Activated naive CD8-positive, alpha-beta T cell treated with anti-CD3 and anti-CD28 coated beads, Interleukin-2, amount 50 U/mL, for 24 hours (primary cell): ENCODE data around the gene TDRD9.
"Not testable (repeated sequence)": the region's sequence is repeated elsewhere in the genome, so short reads cannot be mapped to it uniquely, and the experiment has no call there.

ENCODE experiments used
- ATAC-seq: fragments of 150-1000 bp; cut with Tn5 transposase; one replicate; pipeline ENCODE4 v1.10.0; 2021
- DNase-seq: peaks from one replicate; pipeline ENCODE4 v3.0.0; 2021
- H3K27ac Mint-ChIP-seq: one replicate; pipeline ENCODE4 v1.8.0; 2021; ENCODE audit warnings: mild to moderate bottlenecking, mixed read lengths
- H3K27me3 Mint-ChIP-seq: one replicate; pipeline ENCODE4 v1.8.0; 2021; ENCODE audit warnings: mixed read lengths
- H3K36me3 Mint-ChIP-seq: one replicate; pipeline ENCODE4 v1.8.0; 2021; ENCODE audit warnings: low read depth, mixed read lengths
- H3K4me1 Mint-ChIP-seq: one replicate; pipeline ENCODE4 v1.8.0; 2021; ENCODE audit warnings: mixed read lengths
- H3K4me3 Mint-ChIP-seq: one replicate; pipeline ENCODE4 v1.8.0; 2021; ENCODE audit warnings: mild to moderate bottlenecking, moderate library complexity, mixed read lengths
- H3K9me3 Mint-ChIP-seq: one replicate; pipeline ENCODE4 v1.8.0; 2021; ENCODE audit warnings: mixed read lengths

TDRD9 gene

DNA sequence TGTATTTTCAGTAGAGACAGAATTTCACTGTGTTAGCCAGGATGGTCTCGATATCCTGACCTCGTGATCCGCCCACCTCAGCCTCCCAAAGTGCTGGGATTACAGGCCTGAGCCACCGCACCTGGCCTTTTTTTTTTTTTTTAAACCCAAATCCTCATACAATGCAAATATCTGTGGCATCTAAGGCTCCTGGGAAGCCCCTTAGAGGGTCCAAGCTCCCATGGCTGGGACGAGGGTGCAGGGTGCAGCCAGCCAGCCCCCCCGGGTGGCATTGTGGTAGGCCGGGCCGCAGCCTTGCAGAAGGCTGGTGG is 39.3 kb upstream of the TDRD9 start:
- H3K27ac Mint-ChIP-seq, H3K9me3 Mint-ChIP-seq, DNase-seq, H3K4me1 Mint-ChIP-seq, H3K27me3 Mint-ChIP-seq, ATAC-seq, H3K4me3 Mint-ChIP-seq, H3K36me3 Mint-ChIP-seq: not testable (repeated sequence)

DNA sequence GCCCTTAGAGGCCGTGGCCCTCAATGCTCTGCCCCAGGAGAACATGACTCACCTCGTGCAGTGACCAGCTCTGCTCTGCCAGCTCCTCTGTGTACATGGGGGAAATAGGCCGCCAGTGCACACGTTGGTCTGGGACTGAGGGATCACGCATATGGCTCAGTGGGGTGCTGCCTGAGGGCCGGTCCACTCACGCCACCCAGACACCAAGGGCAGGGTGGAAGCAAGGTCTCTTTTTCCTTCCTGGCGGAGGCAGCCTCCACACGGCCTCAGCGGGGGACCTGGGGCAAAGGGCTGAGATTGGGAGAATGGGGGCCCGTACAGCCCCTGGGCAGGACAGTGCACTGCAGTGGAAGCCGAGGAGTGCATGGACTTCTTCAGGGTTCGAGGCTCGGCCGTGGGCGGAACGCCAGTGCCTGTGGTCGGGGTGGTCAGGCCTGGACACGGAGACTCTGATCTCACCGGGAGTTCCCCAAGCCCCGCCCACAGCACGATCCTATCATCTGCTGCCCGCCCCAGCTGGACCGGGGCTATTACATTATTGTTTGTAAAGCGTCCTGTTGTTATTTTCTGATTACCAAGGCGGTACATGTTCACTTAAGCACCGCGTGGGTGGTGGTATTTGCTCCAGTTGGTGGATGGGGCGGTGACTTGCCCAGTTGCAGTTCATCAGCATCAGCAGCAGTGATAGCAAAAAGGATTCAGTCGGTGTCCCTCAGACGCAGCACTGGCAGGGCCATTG is 38.8 kb upstream of the TDRD9 start:
- no peak overlapping the region for H3K27ac Mint-ChIP-seq

DNA sequence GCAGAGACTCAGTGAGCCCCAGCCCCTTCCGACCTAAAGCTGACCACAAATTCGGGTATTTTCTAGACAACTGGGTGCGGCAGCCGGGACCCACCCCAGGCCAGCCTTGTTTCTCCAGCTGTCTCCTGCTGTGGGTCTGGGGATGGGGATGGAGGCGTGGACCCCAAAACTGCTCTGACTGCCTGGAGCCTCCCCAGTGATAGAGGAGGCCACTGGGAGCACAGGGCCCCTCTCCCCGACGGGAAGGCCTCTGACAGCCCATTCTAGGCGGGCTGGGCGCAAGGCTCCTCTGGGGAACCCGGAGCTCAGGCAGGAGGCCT is 38.2 kb upstream of the TDRD9 start:
- no peaks in the 10 kb centered on the region for H3K4me1 Mint-ChIP-seq
- no peaks in the 10 kb centered on the region for H3K36me3 Mint-ChIP-seq
- H3K9me3 Mint-ChIP-seq = no peaks in the 10 kb centered on the region
- DNase-seq = no peak
- no peaks in the 10 kb centered on the region for H3K27me3 Mint-ChIP-seq
- no peak for ATAC-seq
- H3K4me3 Mint-ChIP-seq = no peak overlapping the region
- H3K27ac Mint-ChIP-seq = no peak overlapping the region

More for the DNA sequence above, 38.8 kb upstream of the TDRD9 start:
- Mint-ChIP-seq H3K4me3 (no peak overlapping the region), H3K27me3 (no peaks in the 10 kb centered on the region), H3K36me3 (no peaks in the 10 kb centered on the region), H3K4me1 (no peaks in the 10 kb centered on the region), H3K9me3 (no peaks in the 10 kb centered on the region)
- DNase-seq (no peak), ATAC-seq (no peak)

DNA sequence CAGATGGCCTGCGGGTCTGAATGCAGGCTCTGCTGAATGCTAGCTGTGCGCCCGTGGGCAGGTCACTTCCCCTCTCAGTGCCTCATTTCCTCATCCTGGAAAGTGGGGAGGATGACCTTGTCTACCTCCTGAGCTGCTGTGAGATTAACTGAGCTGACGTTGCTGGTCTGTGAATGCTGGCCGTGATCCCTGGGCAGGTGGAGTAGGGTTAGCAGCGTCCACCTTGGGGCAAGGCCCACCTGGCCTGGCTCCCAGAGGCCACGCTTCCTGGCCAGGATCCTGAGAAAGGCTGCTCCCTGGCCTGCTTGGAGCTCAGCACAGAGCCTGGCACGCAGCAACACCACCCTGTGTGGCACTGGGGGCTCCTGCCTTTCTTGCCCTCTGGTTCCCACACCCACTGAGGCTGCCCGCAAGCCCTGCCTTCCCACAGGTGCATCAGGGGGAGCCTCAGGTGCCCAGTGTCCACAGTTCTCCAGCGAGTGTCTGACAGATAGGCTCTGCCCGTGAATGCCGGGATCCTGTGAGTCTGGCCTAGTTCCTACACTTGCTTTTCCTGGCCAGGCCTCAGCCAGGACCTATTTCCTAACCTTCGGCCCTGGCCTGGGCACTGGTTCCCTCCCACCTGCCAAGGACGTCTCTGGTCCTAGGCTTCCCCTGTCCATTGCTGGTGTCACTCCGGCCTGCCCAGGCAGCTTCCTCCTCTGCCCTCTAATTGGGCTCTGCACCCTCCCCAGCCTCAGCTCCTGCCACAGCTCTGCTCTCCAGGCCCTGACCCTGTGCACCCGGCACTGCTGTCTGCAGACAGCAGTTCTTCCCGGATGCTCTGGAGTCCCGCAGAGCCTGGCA is 37.2 kb upstream of the TDRD9 start:
- H3K9me3 Mint-ChIP-seq = no peaks in the 10 kb centered on the region

DNA sequence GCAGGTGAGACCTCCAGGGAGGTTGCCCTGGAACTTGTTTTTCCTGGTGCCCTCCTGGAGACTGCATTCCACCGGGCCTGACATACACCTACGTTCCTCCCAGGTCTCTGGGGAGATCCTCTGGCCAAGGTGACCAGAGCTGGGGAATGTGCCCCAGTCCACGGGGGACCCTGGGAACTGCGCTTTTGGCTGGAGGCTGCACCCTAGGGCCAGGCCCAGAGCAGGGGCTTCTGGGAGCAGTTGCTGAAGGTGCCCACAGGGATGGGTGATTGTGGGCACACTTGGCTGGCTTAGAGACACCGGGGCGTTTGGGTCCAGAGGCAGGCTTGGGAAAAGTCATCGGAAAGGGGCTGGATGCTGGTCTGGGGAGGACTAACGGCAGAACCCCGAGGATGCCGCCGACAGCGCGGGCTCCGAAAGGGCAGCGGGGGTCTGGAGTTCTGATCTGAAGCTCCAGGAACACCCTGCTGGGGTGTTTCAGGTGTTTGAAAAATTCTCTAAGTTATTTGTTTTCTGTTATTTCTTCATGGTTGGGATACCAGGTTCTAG is 36.5 kb upstream of the TDRD9 start:
- Mint-ChIP-seq H3K4me3 (no peak overlapping the region), H3K27ac (no peak overlapping the region), H3K9me3 (no peaks in the 10 kb centered on the region), H3K36me3 (no peaks in the 10 kb centered on the region), H3K4me1 (no peaks in the 10 kb centered on the region), H3K27me3 (no peaks in the 10 kb centered on the region)
- DNase-seq (no peak), ATAC-seq (no peak)

More for the DNA sequence above, 37.2 kb upstream of the TDRD9 start:
- Mint-ChIP-seq H3K27ac (no peak overlapping the region), H3K36me3 (no peaks in the 10 kb centered on the region), H3K4me1 (no peaks in the 10 kb centered on the region), H3K27me3 (no peaks in the 10 kb centered on the region), H3K4me3 (no peak overlapping the region)
- no peak for ATAC-seq
- no peak for DNase-seq

DNA sequence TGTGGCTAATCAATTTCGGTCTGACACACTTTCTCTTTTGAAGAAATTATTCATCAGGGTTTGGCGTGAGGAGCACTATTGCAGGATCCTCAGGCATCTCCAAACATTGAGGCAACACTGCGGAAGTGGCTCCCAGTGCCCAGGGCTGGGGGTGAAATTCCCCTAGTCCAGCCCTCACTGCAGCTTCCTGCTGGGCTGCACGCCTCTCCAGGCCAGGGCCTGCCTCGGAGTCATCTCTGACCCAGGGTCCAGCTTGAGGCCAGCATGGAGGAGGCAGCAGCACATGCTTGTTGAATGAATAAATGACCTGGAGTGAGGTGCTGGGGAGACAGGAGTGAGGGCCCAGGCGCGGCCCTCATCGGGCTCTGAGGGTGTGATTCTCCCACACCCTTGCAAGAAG is 36.0 kb upstream of the TDRD9 start:
- ATAC-seq = no peak
- H3K4me1 Mint-ChIP-seq = no peaks in the 10 kb centered on the region
- H3K27ac Mint-ChIP-seq = no peak overlapping the region
- no peak overlapping the region for H3K4me3 Mint-ChIP-seq
- H3K36me3 Mint-ChIP-seq = no peaks in the 10 kb centered on the region
- H3K9me3 Mint-ChIP-seq = no peaks in the 10 kb centered on the region
- no peak for DNase-seq
- H3K27me3 Mint-ChIP-seq = no peaks in the 10 kb centered on the region

DNA sequence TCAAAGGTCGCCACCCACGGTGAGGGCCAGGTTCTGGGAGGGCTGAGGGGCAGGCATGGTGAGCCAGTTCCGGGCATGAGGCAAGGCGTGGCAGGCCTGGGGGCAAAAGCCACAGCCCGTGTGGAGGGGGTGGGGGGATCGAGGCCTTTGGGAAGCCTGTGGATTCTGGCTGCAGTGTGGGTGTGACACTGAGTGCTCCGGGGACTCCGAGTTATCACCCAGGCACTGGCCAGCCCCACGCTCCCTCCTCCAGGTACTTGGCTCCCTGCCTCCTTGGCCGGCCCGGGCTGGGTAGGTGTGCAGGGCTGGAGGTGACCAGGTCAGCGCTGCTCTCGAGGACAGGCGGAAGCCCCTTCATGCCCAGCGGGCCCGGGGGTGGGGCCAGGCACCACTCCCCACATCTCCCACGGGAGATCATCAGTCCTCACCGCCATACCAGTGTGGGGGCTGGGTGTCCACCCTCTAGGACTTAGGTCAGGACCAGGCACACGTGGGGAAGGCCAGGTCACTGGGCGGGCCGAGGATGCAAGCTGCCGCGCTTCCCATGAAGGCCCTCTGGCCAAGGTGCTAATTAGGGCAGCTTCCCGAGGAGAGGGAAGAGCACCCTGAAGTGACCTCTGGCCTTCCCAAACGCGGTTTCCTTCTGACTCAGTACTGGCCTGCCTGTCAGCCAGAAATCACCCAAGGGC is 34.1 kb upstream of the TDRD9 start:
- Mint-ChIP-seq H3K27me3 (no peaks in the 10 kb centered on the region), H3K36me3 (no peaks in the 10 kb centered on the region), H3K9me3 (no peaks in the 10 kb centered on the region), H3K4me3 (no peak overlapping the region), H3K4me1 (no peaks in the 10 kb centered on the region), H3K27ac (no peak overlapping the region)
- DNase-seq (no peak), ATAC-seq (no peak)

DNA sequence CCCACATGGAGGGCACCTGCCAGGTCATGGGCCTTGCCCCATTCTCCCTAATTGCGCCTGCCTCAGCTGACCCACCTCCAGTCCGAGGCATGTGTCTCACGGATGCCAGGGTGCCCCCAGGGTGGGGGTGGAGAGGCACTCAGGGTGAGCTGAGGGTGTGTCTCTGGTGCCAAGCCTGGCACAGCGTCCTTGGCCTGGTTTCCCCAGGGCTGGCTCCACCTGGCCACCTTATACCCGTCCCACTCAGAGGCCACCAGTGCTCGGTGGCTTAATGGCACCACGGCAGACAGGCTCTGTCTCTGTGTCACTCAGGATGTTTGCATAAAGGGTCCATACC is 33.6 kb upstream of the TDRD9 start:
- no peak for ATAC-seq
- Mint-ChIP-seq H3K4me3 (no peak overlapping the region), H3K9me3 (no peaks in the 10 kb centered on the region), H3K27me3 (no peaks in the 10 kb centered on the region), H3K27ac (no peak overlapping the region), H3K36me3 (no peaks in the 10 kb centered on the region), H3K4me1 (no peaks in the 10 kb centered on the region)
- no peak for DNase-seq

DNA sequence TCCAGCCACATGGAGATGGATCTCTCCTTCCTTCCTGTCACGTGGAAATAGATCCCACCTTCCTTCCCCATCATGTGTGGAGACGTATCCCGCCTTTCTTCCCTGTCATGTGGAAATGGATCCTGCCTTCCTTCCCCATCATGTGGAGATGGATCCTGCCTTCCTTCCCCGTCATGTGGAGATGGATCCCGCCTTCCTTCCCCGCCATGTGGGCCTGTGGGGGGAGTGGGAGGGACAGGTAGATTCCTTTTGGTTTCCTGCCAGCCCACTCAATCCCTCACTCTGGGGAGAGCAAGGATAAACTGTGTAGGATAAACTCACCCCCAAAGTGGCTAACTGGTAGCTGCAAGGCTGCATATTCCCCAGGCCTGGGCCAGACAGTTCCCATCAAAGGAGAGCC is 31.7 kb upstream of the TDRD9 start:
- Mint-ChIP-seq H3K4me1 (peaks cover 3% of the 10 kb centered on the region), H3K27me3 (no peaks in the 10 kb centered on the region), H3K27ac (no peak overlapping the region), H3K9me3 (no peaks in the 10 kb centered on the region), H3K36me3 (no peaks in the 10 kb centered on the region), H3K4me3 (no peak overlapping the region)
- no peak for DNase-seq
- no peak for ATAC-seq

DNA sequence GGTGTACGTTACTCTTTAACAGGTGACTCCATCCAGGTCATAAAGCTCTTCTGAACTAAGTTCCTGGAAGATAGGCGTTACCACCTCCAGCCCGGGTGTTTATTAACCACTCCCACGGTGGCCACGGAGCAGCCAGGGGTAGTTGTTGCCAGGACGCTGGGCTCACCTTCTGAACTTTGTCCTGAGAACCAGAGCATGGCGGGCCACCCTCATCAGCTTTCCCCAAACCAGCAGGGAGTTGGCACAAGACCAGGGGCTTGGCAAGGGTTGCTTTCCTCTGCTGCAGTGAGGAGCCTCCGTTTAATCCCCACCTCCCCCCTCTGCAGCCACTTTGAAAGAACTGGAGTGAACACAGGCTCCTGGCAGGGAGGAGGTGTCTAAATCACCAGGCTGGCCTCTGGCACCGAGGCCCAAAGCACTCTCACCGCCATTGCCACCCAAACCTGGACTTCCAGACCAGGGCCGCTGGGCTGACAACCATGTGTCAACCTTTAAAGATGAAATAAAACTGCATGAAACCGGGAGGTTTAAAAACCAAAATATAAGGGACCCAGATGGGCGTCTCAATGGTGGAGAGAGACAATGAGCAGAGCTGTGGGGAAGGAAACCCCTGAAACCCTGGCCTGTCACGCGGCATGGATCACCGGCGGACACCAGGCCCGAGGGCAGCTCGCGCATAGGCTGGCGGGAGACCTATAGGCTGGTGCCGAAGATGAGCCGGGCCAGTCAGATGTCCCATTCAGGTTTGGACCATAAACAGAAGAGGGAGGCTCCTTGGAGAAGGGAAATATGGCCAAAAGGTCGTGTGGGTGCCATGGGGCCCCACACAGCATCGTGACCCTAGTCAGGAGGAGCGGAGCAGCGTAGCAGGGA is 30.9 kb upstream of the TDRD9 start:
- H3K27ac Mint-ChIP-seq = no peak overlapping the region
- H3K4me3 Mint-ChIP-seq = no peak overlapping the region
- H3K27me3 Mint-ChIP-seq = peaks cover 3% of the 10 kb centered on the region
- H3K9me3 Mint-ChIP-seq = no peaks in the 10 kb centered on the region
- no peaks in the 10 kb centered on the region for H3K36me3 Mint-ChIP-seq
- no peak for ATAC-seq
- peaks cover 3% of the 10 kb centered on the region for H3K4me1 Mint-ChIP-seq
- no peak for DNase-seq

DNA sequence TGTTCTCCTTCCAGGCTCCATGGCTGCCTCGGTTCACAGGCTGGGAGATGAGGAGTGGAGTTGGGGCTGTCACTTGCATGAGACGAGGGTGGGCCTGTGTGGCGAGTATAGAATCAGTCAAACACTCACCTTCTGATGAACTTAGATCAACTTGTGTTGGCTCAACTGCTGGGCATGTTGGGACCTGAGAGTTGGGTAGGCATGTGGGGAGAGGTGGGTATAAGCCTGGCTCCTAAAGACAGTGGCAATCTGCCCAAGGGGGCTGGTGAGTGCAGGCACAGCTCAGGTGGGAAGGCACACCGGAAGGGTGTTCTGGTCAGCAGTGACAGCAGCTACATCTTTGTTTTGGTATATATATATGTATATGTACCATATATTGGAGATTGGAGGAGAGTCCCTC is 30.1 kb upstream of the TDRD9 start:
- Mint-ChIP-seq H3K36me3 (no peaks in the 10 kb centered on the region), H3K27ac (no peak overlapping the region), H3K9me3 (no peaks in the 10 kb centered on the region), H3K4me1 (peaks cover 3% of the 10 kb centered on the region), H3K4me3 (no peak overlapping the region), H3K27me3 (peaks cover 3% of the 10 kb centered on the region)
- DNase-seq = no peak
- ATAC-seq = no peak

DNA sequence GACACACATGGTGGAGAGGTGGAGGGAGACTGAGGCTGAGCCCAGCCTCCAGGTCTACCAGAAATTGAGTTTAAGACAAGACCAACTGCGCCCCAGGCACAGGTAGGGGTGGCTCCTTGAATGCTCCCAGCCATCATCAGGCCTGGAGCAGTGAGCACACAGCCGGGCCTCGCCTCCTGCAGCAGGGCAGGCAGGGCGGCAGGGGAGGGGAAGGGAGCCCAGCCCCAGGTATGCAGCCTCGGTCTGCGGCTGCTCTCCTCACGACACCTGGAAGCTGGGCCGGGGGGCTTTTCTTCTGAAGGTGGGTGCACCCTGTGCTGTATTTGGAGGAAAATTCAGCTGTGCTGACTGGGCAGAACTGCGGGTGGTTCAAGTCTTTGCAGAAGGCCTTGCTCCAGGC is 29.5 kb upstream of the TDRD9 start:
- peaks cover 3% of the 10 kb centered on the region for H3K4me1 Mint-ChIP-seq
- no peak overlapping the region for H3K4me3 Mint-ChIP-seq
- no peaks in the 10 kb centered on the region for H3K36me3 Mint-ChIP-seq
- DNase-seq = no peak
- H3K9me3 Mint-ChIP-seq = no peaks in the 10 kb centered on the region
- ATAC-seq = no peak
- H3K27ac Mint-ChIP-seq = no peak overlapping the region
- peaks cover 3% of the 10 kb centered on the region for H3K27me3 Mint-ChIP-seq

DNA sequence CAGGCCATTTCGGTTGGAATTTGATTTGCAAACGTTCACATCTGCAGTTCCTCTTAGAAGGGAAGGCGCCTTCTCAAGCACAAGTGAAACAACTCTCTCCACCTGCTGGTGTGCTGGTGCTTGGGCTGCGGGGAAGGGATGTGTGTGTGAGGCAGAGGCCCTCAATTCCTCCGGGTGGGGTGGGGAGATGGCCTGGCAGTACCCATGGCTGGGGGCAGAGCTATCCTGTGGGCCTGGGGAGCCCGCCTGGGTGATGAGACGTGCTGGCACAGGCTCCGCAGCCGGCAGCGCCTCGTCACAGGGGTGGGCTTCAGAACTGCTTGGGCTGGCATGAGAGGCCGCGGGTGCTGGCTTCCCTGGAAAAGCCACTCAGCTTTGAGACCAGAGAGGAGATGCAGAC is 28.9 kb upstream of the TDRD9 start:
- Mint-ChIP-seq H3K4me1 (peaks cover 3% of the 10 kb centered on the region), H3K27me3 (peaks cover 3% of the 10 kb centered on the region), H3K4me3 (no peak overlapping the region), H3K36me3 (no peaks in the 10 kb centered on the region), H3K9me3 (no peaks in the 10 kb centered on the region), H3K27ac (no peak overlapping the region)
- ATAC-seq (no peak), DNase-seq (no peak)

DNA sequence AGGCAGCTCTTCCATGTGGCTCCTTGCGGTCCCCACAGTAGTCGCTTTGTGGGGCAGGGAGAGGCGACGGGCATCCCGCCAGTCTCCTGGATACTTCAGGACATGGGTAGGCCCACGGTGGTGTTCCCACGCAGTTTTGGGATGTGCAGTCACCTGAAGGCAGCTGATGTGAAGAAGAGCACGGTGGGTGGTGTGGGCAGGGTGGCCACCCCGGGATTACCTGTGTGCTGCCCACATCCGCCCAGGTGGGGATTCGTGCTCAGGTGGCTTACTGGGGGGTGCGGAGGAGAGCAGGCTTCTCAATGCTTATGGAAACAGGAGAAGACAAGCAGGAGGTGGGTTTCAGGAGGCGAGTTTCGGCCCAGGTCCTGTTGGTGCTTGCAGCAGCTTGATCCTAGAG is 28.4 kb upstream of the TDRD9 start:
- H3K4me1 Mint-ChIP-seq = peaks cover 3% of the 10 kb centered on the region
- no peak overlapping the region for H3K4me3 Mint-ChIP-seq
- H3K27me3 Mint-ChIP-seq = peaks cover 3% of the 10 kb centered on the region
- ATAC-seq = no peak
- H3K27ac Mint-ChIP-seq = no peak overlapping the region
- no peaks in the 10 kb centered on the region for H3K36me3 Mint-ChIP-seq
- no peaks in the 10 kb centered on the region for H3K9me3 Mint-ChIP-seq
- DNase-seq = no peak
